Kidney epithelial cell (primary cell): ENCODE data around the gene OVAAL. TPM values are rescaled to one million over a fixed set of nuclear protein-coding genes. Genes with fewer than 3 reads are reported as not detected.

Experiments
- DNase-seq: peaks from one replicate; pipeline ENCODE4 v3.0.0-alpha.2; 2010; ENCODE audit warnings: low read depth
- H3K27me3 ChIP-seq: 2 replicates; pipeline ENCODE4 v1.6.0; 2011; ENCODE audit warnings: low read length; ENCODE audit not compliant: control insufficient read depth, insufficient read depth
- H3K36me3 ChIP-seq: 2 replicates; pipeline ENCODE4 v1.5.1; 2011; ENCODE audit warnings: low read length; ENCODE audit not compliant: control insufficient read depth, insufficient read depth
- H3K4me3 ChIP-seq: 2 replicates; pipeline ENCODE4 v1.5.1; 2011; ENCODE audit warnings: low read depth, mild to moderate bottlenecking, control low read depth, low read length
- total RNA-seq: library from RNA; depleted of rRNA; stranded (reverse); fragments of >200 nt; gene quantifications from 2 replicates; pipeline ENCODE4 v1.2.3, GENCODE V29; 2015
- TF ChIP-seq, protein P1 (sequence below): IDR thresholded peaks from 2 replicates; pipeline ENCODE4 v1.5.1; 2011; ENCODE audit warnings: mild to moderate bottlenecking, moderate library complexity, low read length, control low read depth, inconsistent platforms; ENCODE audit not compliant: insufficient read depth, poor library complexity, severe bottlenecking

The OVAAL gene
- total RNA-seq, 1 donor from 2014 or later: not detected

GRCh38 chr1:180527101-180527669 is 31.6 kb upstream of the OVAAL start:
- DNase-seq: no peak
- Histone ChIP-seq H3K27me3 (no peaks in the 10 kb centered on the region), H3K4me3 (no peak overlapping the region), H3K36me3 (no peaks in the 10 kb centered on the region)
- TF ChIP-seq, protein P1, sequence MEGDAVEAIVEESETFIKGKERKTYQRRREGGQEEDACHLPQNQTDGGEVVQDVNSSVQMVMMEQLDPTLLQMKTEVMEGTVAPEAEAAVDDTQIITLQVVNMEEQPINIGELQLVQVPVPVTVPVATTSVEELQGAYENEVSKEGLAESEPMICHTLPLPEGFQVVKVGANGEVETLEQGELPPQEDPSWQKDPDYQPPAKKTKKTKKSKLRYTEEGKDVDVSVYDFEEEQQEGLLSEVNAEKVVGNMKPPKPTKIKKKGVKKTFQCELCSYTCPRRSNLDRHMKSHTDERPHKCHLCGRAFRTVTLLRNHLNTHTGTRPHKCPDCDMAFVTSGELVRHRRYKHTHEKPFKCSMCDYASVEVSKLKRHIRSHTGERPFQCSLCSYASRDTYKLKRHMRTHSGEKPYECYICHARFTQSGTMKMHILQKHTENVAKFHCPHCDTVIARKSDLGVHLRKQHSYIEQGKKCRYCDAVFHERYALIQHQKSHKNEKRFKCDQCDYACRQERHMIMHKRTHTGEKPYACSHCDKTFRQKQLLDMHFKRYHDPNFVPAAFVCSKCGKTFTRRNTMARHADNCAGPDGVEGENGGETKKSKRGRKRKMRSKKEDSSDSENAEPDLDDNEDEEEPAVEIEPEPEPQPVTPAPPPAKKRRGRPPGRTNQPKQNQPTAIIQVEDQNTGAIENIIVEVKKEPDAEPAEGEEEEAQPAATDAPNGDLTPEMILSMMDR: no peak

DNA sequence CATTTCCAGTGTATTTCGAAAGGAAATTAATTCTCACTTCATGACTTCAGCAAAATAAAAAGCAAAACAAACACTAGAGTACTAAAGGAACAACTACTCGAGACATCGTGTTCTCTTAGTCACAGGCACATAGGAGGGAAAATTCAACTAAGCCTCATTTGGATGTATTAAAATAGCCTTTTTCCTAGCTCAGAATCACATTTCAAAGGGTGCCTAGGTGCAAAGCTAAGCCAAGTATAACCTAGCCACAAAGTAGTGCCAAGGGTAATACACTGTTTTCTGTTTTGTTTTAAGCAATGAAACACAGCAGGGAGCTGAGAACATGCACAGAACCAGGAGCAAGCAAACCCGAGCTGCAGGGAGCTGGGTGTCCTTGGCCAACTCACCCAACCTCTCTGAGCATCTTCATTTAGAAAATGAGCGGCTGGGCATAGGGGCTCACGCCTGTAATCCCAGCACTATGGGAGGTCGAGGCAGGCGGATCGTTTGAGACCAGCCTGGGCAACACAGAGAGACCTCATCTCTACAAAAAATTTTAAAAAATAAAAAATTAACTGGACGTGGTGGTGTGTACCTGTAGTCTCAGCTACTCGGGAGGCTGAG is 29.8 kb upstream of the OVAAL start:
- TF ChIP-seq, protein P1: no peak
- no peak for DNase-seq
- no peaks in the 10 kb centered on the region for H3K36me3 ChIP-seq
- no peaks in the 10 kb centered on the region for H3K27me3 ChIP-seq
- H3K4me3 ChIP-seq: no peak overlapping the region

- H3K4me3 ChIP-seq: no peak overlapping the region
- H3K27me3 ChIP-seq: no peaks in the 10 kb centered on the region
- H3K36me3 ChIP-seq: no peaks in the 10 kb centered on the region
- TF ChIP-seq, protein P1: no peak
- peak; percentile 79 for DNase-seq
Observed at GRCh38 chr1:180530501-180530900, 28.3 kb upstream of the OVAAL start.

GRCh38 chr1:180532854-180533253 is 25.9 kb upstream of the OVAAL start:
- TF ChIP-seq, protein P1: no peak
- H3K36me3 ChIP-seq: no peaks in the 10 kb centered on the region

DNA sequence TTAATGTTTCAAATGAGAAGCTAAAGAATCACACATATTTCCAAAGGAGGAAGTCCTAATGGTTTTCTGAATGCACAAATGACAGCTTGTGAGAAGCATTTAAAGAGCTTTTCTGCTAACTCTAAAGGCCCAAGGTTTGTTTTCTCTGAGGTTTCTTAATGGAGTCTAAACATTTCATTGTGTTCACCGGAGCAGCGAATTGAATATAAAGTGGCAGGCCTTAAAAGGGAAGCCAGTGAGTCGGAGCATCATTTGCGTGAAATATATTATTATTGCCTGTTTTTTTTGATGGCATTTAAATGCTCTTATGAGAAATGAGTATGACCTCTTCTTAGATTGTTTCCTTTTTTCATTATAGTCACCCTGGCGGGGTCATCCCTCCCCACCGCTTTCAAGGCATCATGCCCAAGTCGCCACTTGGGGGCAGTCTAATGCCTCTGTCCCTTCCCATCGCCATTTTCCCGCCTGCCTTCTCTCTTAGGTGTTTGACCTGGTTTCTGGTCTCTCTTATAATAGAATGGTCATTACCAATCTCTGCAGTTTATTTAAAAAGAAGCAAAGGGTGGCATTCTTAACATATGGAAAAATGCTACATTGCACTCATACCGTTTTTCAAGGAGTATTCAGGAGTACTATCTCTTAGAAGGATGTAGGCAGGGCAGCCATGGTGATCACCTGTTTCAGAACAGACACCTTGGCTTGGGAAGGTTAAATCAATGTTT is 25.3 kb upstream of the OVAAL start:
- H3K36me3 ChIP-seq: no peaks in the 10 kb centered on the region
- no peak for DNase-seq
- H3K27me3 ChIP-seq: no peaks in the 10 kb centered on the region
- no peak overlapping the region for H3K4me3 ChIP-seq
- TF ChIP-seq, protein P1: peak; percentile 86

More at GRCh38 chr1:180532854-180533253, 25.9 kb upstream of the OVAAL start:
- Histone ChIP-seq H3K27me3 (no peaks in the 10 kb centered on the region), H3K4me3 (no peak overlapping the region)
- DNase-seq: no peak
